ENCODE data around the gene SYT2.
"Not testable (repeated sequence)": the region's sequence is repeated elsewhere in the genome, so short reads cannot be mapped to it uniquely, and the experiment has no call there.

The SYT2 gene

GRCh38 chr1:202625416-202626360 lies 84.6 kb downstream of the SYT2 start:
- Histone ChIP-seq H3K4me3 (replicated peaks; ENCODE audit: insufficient read depth, low read length) (no peak overlapping the region), H3K27ac (replicated peaks) (no peak overlapping the region), H3K27me3 (ENCODE audit: insufficient read depth, poor library complexity, severe bottlenecking) (peaks cover 23% of the 10 kb centered on the region)
- no peak for TF ChIP-seq SPI1 (IDR thresholded peaks at IDR 0.05; ENCODE audit: borderline replicate concordance, low read depth)
- peak; percentile 55 for TF ChIP-seq CTCF (IDR thresholded peaks at IDR 0.05; ENCODE audit: insufficient read depth, low read length)
- TF ChIP-seq, protein P1, sequence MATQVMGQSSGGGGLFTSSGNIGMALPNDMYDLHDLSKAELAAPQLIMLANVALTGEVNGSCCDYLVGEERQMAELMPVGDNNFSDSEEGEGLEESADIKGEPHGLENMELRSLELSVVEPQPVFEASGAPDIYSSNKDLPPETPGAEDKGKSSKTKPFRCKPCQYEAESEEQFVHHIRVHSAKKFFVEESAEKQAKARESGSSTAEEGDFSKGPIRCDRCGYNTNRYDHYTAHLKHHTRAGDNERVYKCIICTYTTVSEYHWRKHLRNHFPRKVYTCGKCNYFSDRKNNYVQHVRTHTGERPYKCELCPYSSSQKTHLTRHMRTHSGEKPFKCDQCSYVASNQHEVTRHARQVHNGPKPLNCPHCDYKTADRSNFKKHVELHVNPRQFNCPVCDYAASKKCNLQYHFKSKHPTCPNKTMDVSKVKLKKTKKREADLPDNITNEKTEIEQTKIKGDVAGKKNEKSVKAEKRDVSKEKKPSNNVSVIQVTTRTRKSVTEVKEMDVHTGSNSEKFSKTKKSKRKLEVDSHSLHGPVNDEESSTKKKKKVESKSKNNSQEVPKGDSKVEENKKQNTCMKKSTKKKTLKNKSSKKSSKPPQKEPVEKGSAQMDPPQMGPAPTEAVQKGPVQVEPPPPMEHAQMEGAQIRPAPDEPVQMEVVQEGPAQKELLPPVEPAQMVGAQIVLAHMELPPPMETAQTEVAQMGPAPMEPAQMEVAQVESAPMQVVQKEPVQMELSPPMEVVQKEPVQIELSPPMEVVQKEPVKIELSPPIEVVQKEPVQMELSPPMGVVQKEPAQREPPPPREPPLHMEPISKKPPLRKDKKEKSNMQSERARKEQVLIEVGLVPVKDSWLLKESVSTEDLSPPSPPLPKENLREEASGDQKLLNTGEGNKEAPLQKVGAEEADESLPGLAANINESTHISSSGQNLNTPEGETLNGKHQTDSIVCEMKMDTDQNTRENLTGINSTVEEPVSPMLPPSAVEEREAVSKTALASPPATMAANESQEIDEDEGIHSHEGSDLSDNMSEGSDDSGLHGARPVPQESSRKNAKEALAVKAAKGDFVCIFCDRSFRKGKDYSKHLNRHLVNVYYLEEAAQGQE (IDR thresholded peaks at IDR 0.05; ENCODE audit: insufficient replicate concordance, low read depth) = no peak
- DNase-seq (ENCODE audit: low read depth in 1 of 2, low spot score in 1 of 2) = peak; percentile 41 to 79

DNA sequence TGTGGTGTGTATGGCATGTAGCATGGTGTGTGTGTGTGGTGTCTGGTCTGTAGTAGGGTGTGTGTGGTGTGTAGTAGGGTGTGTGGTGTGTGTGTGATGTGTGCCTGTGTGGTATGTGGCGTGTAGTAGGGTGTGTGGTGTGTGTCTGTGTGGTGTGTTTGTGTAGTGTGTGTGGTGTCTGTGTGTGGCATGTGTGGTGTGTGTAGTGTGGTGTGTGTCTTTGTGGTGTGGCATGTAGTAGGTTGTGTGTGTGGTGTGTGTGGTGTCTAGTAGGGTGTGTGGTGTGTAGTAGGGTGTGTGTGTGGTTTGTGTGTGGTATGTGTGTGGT lies 85.5 kb downstream of the SYT2 start:
- Histone ChIP-seq H3K4me3 (replicated peaks; ENCODE audit: insufficient read depth, low read length) (no peak overlapping the region), H3K27ac (replicated peaks) (no peak overlapping the region), H3K27me3 (ENCODE audit: insufficient read depth, poor library complexity, severe bottlenecking) (peaks cover 23% of the 10 kb centered on the region)
- DNase-seq (ENCODE audit: low read depth in 1 of 2, low spot score in 1 of 2) = no peak
- TF ChIP-seq SPI1 (IDR thresholded peaks at IDR 0.05; ENCODE audit: borderline replicate concordance, low read depth) (no peak), GABPA (IDR thresholded peaks at IDR 0.05; ENCODE audit: low read depth) (no peak), POLR2AphosphoS5 (IDR thresholded peaks at IDR 0.05; ENCODE audit: low read depth) (no peak), CTCF (IDR thresholded peaks at IDR 0.05; ENCODE audit: insufficient read depth, low read length) (no peak)
- TF ChIP-seq, protein P1 (IDR thresholded peaks at IDR 0.05; ENCODE audit: insufficient replicate concordance, low read depth) = no peak

- H3K27ac ChIP-seq (replicated peaks) = no peak overlapping the region
- TF ChIP-seq POLR2AphosphoS5 (IDR thresholded peaks at IDR 0.05; ENCODE audit: low read depth) (no peak), GABPA (IDR thresholded peaks at IDR 0.05; ENCODE audit: low read depth) (no peak), SPI1 (IDR thresholded peaks at IDR 0.05; ENCODE audit: borderline replicate concordance, low read depth) (no peak), CTCF (IDR thresholded peaks at IDR 0.05; ENCODE audit: insufficient read depth, low read length) (no peak)
- TF ChIP-seq, protein P1 (IDR thresholded peaks at IDR 0.05; ENCODE audit: insufficient replicate concordance, low read depth) = no peak
- no peak overlapping the region for H3K4me3 ChIP-seq (replicated peaks; ENCODE audit: insufficient read depth, low read length)
- H3K27me3 ChIP-seq (ENCODE audit: insufficient read depth, poor library complexity, severe bottlenecking) = peaks cover 27% of the 10 kb centered on the region
- no peak for DNase-seq (ENCODE audit: low read depth in 1 of 2, low spot score in 1 of 2)
These were observed 86.0 kb downstream of the SYT2 start for GRCh38 chr1:202624088-202624780.

DNA sequence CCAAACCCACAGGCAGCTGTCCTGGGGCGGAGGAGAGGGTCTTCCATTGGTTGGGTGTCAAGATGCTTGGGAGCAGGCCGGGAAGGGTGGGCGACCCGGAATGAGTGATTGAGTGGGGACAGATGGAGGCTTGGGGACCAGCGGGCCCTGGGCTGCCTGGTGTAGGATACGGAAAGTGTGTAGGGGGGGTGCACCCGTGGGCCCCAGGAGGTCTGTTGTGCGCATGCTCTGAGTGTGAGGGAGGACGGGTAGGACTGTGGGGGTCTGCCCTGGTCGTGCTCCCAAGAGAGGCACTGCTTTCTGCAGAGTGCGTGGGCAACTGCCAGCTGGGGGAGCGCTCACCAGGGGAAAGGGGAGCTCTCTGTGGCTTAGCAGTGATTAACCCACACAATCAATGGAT lies 86.8 kb downstream of the SYT2 start:
- H3K27ac ChIP-seq (replicated peaks); H3K4me3 ChIP-seq (replicated peaks; ENCODE audit: insufficient read depth, low read length); DNase-seq (ENCODE audit: low read depth in 1 of 2, low spot score in 1 of 2): not testable (repeated sequence)
- H3K27me3 ChIP-seq (ENCODE audit: insufficient read depth, poor library complexity, severe bottlenecking) = peaks cover 27% of the 10 kb centered on the region
